GM12878 (cell line): ENCODE results near the gene PGBD5. TPM values are rescaled to one million over a fixed set of nuclear protein-coding genes. Genes with fewer than 3 reads are reported as not detected.

Experiments used
- ATAC-seq: fragments of 200-7000 bp; cut with Tn5 transposase; 3 replicates; pipeline ENCODE4 v1.9.1; 2020; ENCODE audit warnings: mild to moderate bottlenecking, moderate library complexity
- BruUV-seq: library from RNA; stranded (reverse); fragments of 400-500 nt; replicated peaks from 2 replicates; lab custom pipeline; 2021; lab: Mats Ljungman, UMichigan
- CTCF ChIA-PET: fragments of 300-600 bp; sonication (Branson Sonifier 250); formaldehyde crosslinking; extraction: SDS; loops from one replicate; lab custom pipeline; 2021; ENCODE audit warnings: inconsistent platforms; lab: Yijun Ruan, JAX
- POLR2A ChIA-PET: fragments of 350-600 bp; formaldehyde crosslinking; extraction: SDS; loops from one replicate; lab custom pipeline; 2021; ENCODE audit warnings: inconsistent platforms; lab: Charles Lee
- RAD21 ChIA-PET: fragments of 300-600 bp; sonication (Branson Sonifier 250); formaldehyde crosslinking; loops from one replicate; lab custom pipeline; 2023; ENCODE audit warnings: antibody characterized with exemption; ENCODE audit not compliant: unreplicated experiment; lab: Charles Lee
- SMC1A ChIA-PET: fragments of 300-600 bp; sonication (Branson Sonifier 250); formaldehyde crosslinking; loops from one replicate; lab custom pipeline; 2023; ENCODE audit not compliant: unreplicated experiment, uncharacterized antibody; lab: Charles Lee
- DNase-seq: peaks from one replicate; pipeline ENCODE4 v3.0.0-alpha.2; 2011; ENCODE audit warnings: low read depth, low spot score
- FAIRE-seq: peaks from 3 replicates; lab custom pipeline; 2011; peaks lifted over from hg19 to GRCh38; lab: Jason Lieb, UNC
- H2AFZ ChIP-seq: 2 replicates; pipeline ENCODE4 v1.6.0; 2011; ENCODE audit warnings: low read depth, low read length, control low read depth; ENCODE audit not compliant: control insufficient read depth
- H3K27ac ChIP-seq: 2 replicates; pipeline ENCODE4 v1.5.1; 2011; ENCODE audit warnings: control low read depth; ENCODE audit not compliant: control insufficient read depth, insufficient read depth
- H3K27me3 ChIP-seq, 2 experiments: replicated peaks in 1 of 2; 2 replicates each; pipeline versions ENCODE4 v1.6.0 to v1.6.1; 2011; ENCODE audit warnings: low read length in 1 of 2; ENCODE audit not compliant: control insufficient read depth in 2 of 2, insufficient read depth in 2 of 2
- H3K36me3 ChIP-seq, 2 experiments: 2 replicates each; pipeline ENCODE4 v1.5.1; 2011; ENCODE audit warnings: low read length in 1 of 2; ENCODE audit not compliant: control insufficient read depth in 2 of 2, insufficient read depth in 2 of 2
- H3K4me1 ChIP-seq: 2 replicates; pipeline ENCODE4 v1.6.1; 2011; ENCODE audit warnings: mild to moderate bottlenecking, low read length, moderate library complexity, mixed read lengths; ENCODE audit not compliant: control insufficient read depth, insufficient read depth
- H3K4me2 ChIP-seq: 2 replicates; pipeline ENCODE4 v1.6.0; 2011; ENCODE audit warnings: control low read depth; ENCODE audit not compliant: control insufficient read depth, insufficient read depth
- H3K4me3 ChIP-seq: fragments of 200-600 bp; sonication (generic); 2 replicates; pipeline ENCODE4 v1.5.1; 2016
- H3K79me2 ChIP-seq: 2 replicates; pipeline ENCODE4 v1.6.0; 2011; ENCODE audit warnings: low read length; ENCODE audit not compliant: control insufficient read depth, insufficient read depth
- H3K9ac ChIP-seq: 2 replicates; pipeline ENCODE4 v1.8.0; 2011; ENCODE audit warnings: low read length, control low read depth, mixed read lengths; ENCODE audit not compliant: control insufficient read depth, insufficient read depth
- H3K9me3 ChIP-seq: replicated peaks from 3 replicates; pipeline ENCODE4 v1.5.1; 2011; ENCODE audit warnings: mild to moderate bottlenecking, low read length; ENCODE audit not compliant: control insufficient read depth, insufficient read depth
- H4K20me1 ChIP-seq: 2 replicates; pipeline ENCODE4 v1.6.0; 2011; ENCODE audit not compliant: control insufficient read depth, insufficient read depth
- CTCF ChIP-seq, 3 experiments: IDR thresholded peaks in 2 of 3; conservative IDR thresholded peaks in 1 of 3; 2 replicates each; pipeline ENCODE4 v1.5.1; 2011; ENCODE audit warnings: low read depth in 3 of 3, low read length in 3 of 3, mild to moderate bottlenecking in 3 of 3, control low read depth in 2 of 3, moderate library complexity in 2 of 3, inconsistent platforms in 1 of 3, mixed read lengths in 1 of 3; ENCODE audit not compliant: control insufficient read depth in 2 of 3, insufficient read depth in 1 of 3; ENCODE audit errors: extremely low read depth in 1 of 3
- EED ChIP-seq: sonication (generic); IDR thresholded peaks from 2 replicates; pipeline ENCODE4 v1.6.1; 2016; ENCODE audit warnings: antibody characterized with exemption, low read depth
- HDAC2 ChIP-seq: fragments of 200-600 bp; sonication (generic); IDR thresholded peaks from 2 replicates; pipeline ENCODE4 v1.6.1; 2017
- IKZF1 ChIP-seq: fragments of 450-650 bp; conservative IDR thresholded peaks from 2 replicates; pipeline ENCODE4 v1.6.1; 2017; ENCODE audit warnings: antibody characterized with exemption, mild to moderate bottlenecking
- NFYA ChIP-seq: IDR thresholded peaks from 2 replicates; pipeline ENCODE4 v1.6.1; 2011; ENCODE audit warnings: low read depth, mild to moderate bottlenecking, low read length, improper control_type of control experiment, borderline replicate concordance
- RCOR1 ChIP-seq: conservative IDR thresholded peaks from 2 replicates; pipeline ENCODE4 v1.6.1; 2012; ENCODE audit warnings: low read depth, low read length, improper control_type of control experiment
- SREBF2 ChIP-seq: IDR thresholded peaks from 2 replicates; pipeline ENCODE4 v1.6.1; 2012; ENCODE audit warnings: mild to moderate bottlenecking, low read length
- WGBS: methylation state at CpG from one replicate; pipeline ENCODE4 v1.1.6; 2016; ENCODE audit warnings: low lambda C conversion rate; ENCODE audit not compliant: insufficient replicate concordance, insufficient coverage; ENCODE audit errors: missing lambda C conversion rate; 5-methylcytosine and 5-hydroxymethylcytosine counted together
- in situ Hi-C: fragments of 300-500 bp; cut with MboI; formaldehyde crosslinking; loops from 9 replicates; pipeline ENCODE4 v1.14.3; 2018; ENCODE audit warnings: mixed read lengths
- intact Hi-C: fragments of 100-400 bp; cut with micrococcal nuclease; formaldehyde crosslinking; loops from one replicate; pipeline ENCODE4 v1.14.2; 2022; ENCODE audit not compliant: unreplicated experiment
- polyA plus RNA-seq, 11 experiments: library from polyadenylated mRNA; depleted of rRNA in 4 of 11; unstranded in 6 of 11; stranded (reverse) in 5 of 11; fragments of >200 nt; fragmentation: Nextera tagmentation in 4 of 11; fragmentation: Illumina TruSeq in 1 of 11; extraction: Ambion mirVana in 4 of 11; extraction: Trizol in 1 of 11; gene quantifications; 1 replicate in 1 of 11; 2 replicates in 10 of 11; pipeline versions ENCODE4 v1.2.1 to v1.2.3, GENCODE V29; 2011 to 2016; ENCODE audit warnings: inconsistent platforms in 2 of 11, missing spikeins in 2 of 11, low read depth in 1 of 11
- total RNA-seq, 4 experiments: library from RNA; depleted of rRNA in 3 of 4; stranded (reverse); fragments of >200 nt in 3 of 4; fragmentation: Illumina TruSeq in 1 of 4; extraction: Trizol in 1 of 4; gene quantifications; 2 replicates each; pipeline versions ENCODE4 v1.2.1 to v1.2.3, GENCODE V29; 2013 to 2021
- TF ChIP-seq, protein P1 (sequence below): IDR thresholded peaks from 2 replicates; pipeline ENCODE4 v1.6.1; 2012; ENCODE audit warnings: low read length, inconsistent platforms

The PGBD5 gene
- total and polyA plus RNA-seq, 10 of the 15 experiments (the other 5 are each of a cell fraction or from before 2014, with no cell fraction given), result 0.03 TPM; not detected in 9

DNA sequence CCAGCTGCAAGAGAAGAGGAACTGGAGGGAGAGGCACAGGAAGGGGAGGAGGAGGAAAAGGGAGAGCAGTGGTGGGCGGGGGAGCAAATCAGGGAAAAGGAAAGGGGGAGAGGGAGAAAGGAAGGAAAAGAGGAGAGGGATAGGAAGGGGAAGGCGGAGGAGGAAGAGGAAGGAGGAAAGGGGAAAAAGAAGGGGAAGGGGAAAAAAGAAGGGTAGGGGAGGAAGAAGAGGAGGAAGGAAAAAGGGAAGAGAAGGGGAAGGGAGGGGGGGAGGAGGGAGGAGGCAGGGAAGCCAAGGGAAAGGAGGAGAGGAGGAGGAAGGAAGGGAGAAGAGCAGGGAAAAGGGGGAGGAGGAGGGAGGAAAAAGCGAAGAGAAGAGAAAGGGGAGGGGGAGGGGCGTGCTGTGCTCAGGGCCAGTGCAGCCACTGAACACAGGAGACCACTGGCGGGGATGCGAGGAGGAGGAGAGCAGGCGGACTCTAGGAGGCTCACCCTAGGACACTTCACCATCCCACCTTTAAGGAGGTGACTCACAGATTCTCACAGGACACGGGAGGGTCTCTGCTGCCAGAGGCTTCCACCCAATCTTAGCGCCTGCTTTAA lies 33.1 kb downstream of the PGBD5 start (continued):
- TF ChIP-seq, protein P1, sequence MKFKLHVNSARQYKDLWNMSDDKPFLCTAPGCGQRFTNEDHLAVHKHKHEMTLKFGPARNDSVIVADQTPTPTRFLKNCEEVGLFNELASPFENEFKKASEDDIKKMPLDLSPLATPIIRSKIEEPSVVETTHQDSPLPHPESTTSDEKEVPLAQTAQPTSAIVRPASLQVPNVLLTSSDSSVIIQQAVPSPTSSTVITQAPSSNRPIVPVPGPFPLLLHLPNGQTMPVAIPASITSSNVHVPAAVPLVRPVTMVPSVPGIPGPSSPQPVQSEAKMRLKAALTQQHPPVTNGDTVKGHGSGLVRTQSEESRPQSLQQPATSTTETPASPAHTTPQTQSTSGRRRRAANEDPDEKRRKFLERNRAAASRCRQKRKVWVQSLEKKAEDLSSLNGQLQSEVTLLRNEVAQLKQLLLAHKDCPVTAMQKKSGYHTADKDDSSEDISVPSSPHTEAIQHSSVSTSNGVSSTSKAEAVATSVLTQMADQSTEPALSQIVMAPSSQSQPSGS, result no peak
- TF ChIP-seq EED, result no peak

DNA sequence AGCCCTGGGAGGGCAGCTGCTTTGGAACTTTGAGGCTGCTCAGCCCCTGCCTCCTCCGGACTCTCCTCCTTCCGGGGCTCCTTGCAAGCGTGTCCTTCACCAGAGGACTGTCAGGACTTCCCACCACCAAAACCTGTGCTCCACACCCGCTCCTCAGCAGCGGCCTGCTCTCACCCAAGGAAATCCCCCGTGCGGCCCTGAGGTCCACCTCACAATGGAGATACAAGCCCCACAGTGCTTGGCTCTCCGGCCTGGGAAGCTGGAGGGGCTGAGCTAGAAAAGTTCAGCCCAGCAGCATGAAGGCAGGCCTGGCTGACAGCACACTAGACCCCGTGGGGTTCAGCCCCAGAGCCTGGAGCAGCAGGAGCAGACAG lies 33.6 kb downstream of the PGBD5 start:
- H4K20me1 ChIP-seq, result no peaks in the 10 kb centered on the region
- H2AFZ ChIP-seq, result no peak overlapping the region
- FAIRE-seq (no peak), DNase-seq (no peak), ATAC-seq (no peak)
- no peak overlapping the region for H3K4me2 ChIP-seq
- CTCF ChIA-PET, result no interaction called here
- no peaks in the 10 kb centered on the region; a peak in 1 of 4 replicates for H3K27me3 ChIP-seq
- intact Hi-C loops, result no loop called here
- no peaks in the 10 kb centered on the region for H3K36me3 ChIP-seq
- H3K79me2 ChIP-seq, result no peaks in the 10 kb centered on the region
- no peaks in the 10 kb centered on the region for H3K9me3 ChIP-seq
- no peak overlapping the region for H3K27ac ChIP-seq
- RAD21 ChIA-PET, result no interaction called here
- TF ChIP-seq IKZF1, result no peak
- TF ChIP-seq HDAC2, result no peak
- no peak for TF ChIP-seq RCOR1
- no peak for TF ChIP-seq NFYA
- TF ChIP-seq SREBF2, result no peak
- no peak for TF ChIP-seq CTCF (IDR thresholded peaks at IDR 0.05 in 2 of 3, conservative IDR thresholded peaks at IDR 0.05 in 1 of 3; ENCODE audit: control insufficient read depth in 2 of 3, extremely low read depth in 1 of 3, insufficient read depth in 1 of 3, low read depth in 3 of 3, low read length in 3 of 3)
- 30% methylated on average over 8 of the region's 9 CpGs for WGBS
- H3K4me3 ChIP-seq, result no peak overlapping the region
- no peak overlapping the region for H3K9ac ChIP-seq
- SMC1A ChIA-PET, result interaction anchor here (1.0 kb wide), 1 partner anchor 12 kb away, joined by 3 read pairs; no protein-coding TSS in a partner anchor
- no peaks in the 10 kb centered on the region for H3K4me1 ChIP-seq
- in situ Hi-C loops, result no loop called here
- POLR2A ChIA-PET, result no interaction called here
- no TSS peak for BruUV-seq
